NK-92 (cell line): ENCODE data around the gene SPDYE4.

Source experiments
- DNase-seq: peaks from one replicate; lab custom pipeline; 2025; ENCODE audit not compliant: unreplicated experiment; lab: John Stamatoyannopoulos, UW

The SPDYE4 gene

DNA sequence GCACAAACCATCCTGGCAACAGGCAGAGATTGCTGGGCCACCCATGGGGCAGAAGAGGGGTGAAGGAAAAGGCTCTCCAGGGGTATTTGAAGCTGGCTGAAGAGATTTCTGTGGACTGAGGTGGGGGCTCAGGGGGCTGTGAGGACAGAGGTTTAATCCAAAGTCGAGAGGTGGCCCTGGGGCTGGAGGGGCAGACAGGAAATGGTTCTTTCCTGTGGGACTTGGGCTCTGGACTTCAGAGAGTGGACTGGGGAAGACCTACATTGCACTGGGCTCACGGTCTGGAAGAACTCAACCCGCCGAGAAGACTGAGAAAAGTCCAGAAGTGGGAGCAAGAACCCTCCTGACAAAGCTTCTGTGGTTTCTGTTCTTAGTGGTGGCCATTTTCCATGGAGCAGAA, 16.6 kb downstream of the SPDYE4 start:
- no peak for DNase-seq

DNA sequence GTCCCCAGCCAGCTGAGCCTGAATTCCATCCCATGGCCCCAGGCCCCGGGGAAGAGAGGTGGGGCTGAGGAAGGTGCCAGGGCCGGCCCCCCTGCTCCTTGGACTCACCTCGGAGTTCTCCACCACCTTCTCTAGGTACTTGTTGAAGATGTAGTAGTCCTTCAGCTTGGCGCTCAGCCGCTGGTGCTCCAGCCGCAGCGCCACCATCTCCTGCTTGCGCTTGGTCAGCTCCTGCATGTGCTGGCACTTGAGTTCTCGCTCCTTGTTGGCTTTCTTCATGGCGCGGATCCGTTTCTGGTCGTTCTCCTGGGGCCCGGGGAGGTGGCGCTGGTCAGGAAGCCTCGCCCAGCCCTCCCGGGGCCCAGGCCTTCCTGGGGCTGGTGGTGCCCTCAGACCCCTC, 17.0 kb downstream of the SPDYE4 start:
- DNase-seq: no peak

DNA sequence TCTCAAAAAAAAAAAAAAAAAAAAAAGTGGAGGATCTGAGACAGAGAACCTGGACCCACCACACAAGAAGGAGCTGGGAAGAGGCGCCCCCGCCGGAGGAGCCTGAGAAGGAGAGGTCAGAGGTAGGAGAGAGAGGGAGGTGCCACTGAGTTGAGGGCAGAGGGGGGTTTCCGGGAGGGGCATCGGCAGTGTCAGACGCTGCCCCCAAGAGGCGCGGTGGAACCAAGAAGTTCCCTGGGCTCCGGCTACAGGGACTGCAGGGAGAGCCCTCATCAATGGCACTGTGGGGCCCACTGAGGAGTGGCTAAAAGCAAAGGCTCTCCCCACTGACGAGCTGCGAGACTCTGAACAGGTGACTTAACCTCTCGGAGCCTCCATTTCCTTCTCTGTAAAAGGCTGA, 17.9 kb downstream of the SPDYE4 start:
- no peak for DNase-seq

DNA sequence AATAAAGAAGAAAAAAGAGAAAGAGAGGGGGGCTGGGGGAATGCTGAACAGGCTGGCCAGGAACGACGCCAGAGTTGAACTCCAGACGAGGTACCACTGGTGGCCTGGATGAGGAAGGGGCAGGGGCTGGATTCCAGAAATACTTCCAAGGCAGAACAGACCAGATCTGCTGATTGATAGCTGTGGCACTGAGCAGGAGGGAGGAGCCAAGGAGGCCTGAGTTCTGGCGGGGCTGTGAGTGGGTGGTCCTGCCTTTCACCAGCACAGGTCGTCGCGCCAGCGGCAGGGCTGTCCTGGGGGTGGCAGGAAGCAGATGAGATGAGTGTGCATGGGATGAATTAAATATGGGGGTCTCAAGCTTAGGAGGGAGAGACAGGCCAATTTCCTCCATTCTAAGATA, 19.2 kb downstream of the SPDYE4 start:
- DNase-seq: no peak

DNA sequence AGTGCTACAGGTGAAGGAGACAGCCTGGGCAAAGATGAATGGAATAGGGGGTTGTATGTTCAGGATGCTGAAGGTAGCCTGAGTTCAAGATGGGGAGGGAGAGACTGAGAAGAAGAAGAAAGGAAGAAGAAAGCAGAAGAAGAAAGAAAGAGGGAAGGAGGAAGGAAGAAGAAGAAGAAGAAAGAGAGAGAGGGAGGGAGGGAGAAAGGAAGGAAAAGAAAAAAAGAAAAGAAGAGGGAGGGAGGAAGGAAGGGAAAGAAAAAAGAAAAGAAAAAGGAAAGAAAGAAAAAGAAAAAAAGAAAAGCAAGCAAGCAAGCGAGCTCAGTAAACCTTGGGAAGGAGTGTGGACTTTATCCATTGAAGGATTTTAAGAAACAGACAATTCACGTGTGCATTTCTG, 21.6 kb downstream of the SPDYE4 start:
- no peak for DNase-seq

DNA sequence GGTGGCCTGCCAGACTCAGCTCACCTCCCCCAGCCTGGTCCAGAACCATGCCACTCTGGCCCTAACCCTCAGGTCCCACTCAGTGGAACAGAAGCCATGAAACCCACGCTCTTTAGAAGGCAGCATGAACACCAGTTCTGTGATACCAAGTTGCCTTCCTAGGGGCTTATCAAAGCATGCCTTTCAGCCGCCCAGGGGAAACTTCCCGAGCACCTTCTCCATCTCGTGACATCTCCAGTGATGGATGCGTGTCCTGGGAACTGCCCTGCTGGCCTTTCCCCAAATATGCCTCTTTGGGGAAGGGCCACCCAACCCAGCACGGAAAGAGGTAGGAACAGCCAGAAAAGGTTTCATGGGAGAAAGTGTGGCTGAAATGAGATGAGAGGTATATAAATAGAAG, 22.0 kb downstream of the SPDYE4 start:
- no peak for DNase-seq

DNA sequence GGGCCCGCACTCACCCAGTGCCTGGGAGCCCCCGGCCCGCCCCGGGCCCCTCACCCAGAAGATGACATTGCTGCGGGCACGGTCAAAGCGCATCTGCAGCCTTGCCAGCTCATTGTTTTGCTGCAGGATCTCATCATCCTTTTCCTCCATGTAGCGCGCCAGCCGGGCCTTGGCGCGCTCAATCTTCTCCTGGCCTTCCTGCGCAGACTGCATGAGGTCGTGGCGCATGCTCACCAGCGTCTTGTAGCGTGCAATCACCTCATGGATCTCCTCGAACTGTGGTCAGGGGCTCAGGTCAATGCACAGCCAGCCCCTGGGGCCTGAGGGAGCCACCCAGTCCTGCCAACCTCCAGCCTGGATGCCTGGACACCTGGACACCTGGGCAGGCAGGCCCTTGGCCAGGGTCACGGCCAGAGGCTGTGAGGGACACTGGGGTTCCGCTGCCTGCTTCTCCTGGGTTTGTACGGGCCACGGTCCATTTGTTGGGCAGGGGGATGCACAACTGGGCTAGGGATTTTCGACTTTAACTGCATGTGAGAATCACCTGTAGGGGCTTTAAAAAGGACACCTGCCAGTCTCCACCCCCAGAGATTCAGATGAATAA, 22.9 kb downstream of the SPDYE4 start:
- DNase-seq: no peak

DNA sequence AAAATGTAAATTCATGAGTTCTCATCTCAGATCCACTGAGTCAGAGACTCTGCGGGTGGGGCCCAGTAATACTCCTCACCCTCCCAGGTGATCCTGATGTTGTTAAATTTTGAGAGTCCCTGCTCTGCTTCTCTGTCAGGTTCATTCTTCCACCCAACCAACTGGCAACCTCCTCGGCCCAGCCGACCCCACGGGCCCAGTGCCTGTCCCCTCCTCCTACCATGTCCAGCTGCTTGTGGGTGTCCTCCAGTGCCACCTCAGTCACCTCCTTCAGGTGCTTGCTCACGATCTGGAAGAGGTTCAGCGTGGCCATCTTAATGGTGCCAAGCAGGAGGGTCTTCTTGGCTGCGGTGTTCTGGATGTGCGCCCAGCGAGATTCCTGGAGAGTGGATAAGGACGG, 23.5 kb downstream of the SPDYE4 start:
- DNase-seq: no peak

DNA sequence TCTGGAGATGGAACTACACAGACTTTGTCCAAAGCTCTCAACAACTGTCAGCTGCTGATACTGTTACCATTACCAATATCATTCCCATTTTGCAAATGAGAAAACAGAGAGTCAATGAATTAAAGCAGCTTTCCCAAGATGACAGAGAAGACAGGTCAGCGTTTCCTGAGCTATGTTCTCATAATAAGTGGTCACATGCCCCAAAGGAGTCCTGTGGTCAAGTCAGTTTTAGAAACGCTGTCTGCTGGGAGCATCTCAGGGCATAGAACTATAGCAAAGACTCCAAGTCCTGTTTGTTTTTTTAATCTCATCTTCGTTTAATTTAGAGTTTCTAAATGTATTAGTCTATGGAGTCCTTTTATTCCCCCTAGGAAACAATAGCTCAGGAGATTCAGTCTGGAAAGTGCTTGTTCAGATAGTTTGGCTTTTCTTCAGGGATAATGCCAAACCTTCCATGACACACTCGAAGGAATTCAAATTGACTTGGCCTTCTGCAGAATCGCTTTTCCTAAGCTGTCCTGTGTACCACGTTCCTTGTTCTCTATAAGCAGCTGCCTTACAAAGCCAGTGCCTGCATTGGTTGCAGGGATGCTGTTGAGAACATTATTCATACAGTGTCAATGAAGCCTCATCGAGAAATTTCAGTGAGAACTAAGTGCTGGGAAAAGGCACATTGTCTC, 25.8 kb downstream of the SPDYE4 start:
- DNase-seq: no peak

DNA sequence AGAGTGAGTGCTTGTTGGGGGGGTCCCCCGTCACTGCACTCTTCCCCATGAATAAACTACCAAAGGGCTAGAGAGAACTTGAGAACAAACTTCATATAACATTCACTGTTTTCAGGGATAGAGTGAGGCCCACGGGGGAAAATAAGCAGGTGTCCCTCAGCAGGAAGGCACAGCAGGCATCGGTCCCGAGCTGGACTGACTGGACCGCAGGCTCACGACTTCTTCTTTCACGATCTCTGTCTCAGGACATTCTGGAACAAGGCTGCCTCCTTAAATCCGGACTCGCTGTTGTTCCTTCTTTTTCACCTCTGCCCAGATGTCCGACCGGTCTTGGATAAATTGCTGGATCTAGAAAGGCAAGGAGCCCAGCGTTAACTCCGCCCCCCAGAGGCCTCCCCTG, 28.5 kb downstream of the SPDYE4 start:
- no peak for DNase-seq

DNA sequence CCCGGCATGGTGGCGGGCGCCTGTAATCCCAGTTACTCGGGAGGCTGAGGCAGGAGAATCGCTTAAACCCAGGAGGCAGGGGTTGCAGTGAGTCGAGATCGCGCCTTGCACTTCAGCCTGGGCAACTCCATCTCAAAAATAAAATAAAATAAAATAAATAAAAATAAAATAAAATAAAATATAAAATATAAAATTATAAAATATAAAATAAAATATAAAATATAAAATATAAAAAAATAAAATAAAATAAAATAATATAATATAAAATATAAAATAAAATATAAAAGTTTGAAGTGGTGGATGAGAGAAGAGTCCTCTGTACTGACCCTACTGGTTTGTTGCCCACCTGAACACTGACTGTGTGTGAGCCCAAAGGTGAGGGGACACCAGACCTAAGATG, 28.9 kb downstream of the SPDYE4 start:
- no peak for DNase-seq

DNA sequence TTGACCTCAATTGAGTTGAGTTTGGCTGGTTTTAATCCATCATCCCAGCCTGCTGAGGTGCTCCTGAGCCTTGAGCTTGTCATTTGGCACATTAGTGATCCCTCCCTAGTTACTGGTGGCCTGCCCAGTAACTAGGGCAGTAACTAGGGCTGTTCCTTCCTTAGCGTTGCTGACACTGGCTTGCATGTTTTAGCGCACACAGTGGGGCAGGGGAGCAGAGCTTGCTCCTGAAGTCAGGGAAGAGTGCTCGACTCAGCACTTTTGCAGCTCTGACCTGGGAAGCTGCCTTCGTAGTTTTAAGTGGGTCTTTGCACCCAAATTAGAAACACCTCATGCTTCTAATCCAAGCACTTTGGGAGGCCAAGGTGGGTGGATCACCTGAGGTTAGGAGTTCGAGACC, 29.4 kb downstream of the SPDYE4 start:
- DNase-seq: no peak

DNA sequence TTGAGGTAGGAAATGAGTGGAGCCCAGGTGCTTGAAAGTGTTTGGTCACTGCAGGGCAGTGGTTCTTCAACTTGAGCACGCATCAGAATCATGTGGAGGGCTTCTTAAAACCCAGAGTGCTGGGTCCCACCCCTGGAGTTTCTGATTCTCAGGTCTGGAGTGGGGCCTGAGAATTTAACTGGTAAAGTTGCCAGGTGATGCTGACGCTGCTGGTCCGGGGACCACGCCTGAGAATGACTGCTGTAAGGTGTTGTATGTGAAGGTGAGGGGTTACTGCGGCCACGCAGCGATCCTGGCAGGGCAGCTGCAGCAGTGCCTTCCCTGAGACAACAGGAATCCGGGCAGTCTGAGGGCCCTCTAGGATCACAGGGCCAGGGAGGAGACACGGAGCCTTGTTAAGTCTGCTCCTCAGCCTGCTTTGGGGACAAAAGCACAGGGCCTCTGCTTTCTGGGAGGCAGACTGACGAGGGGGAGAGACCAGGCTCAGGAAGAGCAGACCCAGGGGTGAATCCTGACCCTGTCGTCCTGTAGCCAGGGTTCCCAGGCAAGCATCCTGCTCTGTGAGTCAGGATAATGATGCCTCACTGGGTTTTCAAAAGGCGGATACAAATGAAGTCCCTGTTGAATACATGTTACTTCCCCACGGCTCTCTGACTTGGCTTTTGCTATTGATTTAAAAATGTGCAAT, 30.0 kb downstream of the SPDYE4 start:
- DNase-seq: no peak

DNA sequence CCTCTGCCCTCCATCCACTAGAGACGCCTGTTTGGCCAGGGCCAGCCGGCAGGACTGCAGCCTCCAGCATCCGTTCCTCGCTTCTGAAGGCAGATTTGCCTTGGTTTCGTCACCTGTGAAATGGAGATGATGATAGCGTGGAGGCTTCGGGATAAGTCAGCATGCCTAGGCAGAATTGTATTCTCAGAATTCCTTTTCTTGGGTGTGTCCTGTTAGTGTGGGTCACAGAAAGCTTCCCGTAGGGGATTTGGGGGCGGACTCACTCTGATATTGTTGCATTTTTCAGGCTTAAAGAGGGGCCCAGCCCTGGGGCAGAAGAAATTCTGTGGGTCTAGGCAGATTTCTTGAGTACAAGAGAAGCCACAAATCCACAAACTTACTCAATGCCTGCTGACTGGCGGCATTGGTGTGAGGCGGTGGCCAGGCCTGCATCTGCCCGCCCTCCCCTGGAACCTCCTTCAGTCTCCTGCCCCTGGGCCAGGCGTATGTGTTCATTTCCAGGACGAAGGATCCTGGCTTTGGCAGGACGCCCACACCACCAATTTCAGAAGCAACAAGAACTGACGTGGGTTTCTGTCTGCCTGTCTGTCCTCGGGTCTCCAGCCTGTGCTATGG, 31.3 kb downstream of the SPDYE4 start:
- DNase-seq: no peak

DNA sequence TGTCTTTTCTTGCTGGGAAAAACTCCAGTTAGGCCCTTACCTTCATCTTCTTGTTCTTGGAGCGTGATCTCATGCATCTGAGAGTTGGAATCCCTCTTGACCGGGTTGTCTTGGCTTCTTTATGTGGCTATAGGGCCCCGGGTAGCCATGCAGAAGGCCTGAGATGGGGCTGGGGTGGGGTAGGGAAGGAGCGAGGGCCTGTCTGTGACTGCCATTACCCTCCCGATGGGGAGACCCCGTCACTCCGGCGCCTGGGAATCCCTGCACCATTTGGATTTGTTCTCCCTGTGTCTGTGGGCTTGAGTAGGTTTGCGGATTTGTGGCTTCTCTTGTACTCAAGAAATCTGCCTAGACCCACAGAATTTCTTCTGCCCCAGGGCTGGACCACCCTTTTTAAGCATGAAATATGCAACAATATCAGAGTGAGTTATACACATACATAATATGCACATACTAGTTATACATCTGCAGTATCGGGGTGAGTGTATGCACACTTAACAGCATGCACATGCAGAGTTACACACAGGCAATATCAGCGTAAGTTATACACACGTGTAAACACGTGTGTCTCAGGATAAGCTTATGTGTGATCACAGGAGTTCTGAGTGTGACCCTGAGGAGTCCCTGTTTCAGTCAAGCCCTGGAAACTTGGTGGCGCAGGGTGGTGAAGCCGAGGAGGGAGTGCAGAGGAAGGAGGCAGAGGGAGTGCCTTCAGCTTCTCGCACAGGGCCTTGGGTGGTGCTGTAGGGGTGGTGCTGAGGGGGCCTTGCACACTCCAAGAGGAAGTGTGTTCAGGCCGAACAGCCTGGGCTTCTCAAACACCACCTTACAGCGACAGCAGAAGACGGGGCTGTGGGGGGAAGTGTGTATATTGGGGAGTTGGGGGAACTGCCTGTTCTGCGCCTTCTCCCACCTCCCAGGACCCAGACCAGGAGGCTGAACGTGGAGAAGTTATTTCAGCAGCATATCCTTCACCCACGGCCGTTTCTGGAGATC, 32.2 kb downstream of the SPDYE4 start:
- no peak for DNase-seq

DNA sequence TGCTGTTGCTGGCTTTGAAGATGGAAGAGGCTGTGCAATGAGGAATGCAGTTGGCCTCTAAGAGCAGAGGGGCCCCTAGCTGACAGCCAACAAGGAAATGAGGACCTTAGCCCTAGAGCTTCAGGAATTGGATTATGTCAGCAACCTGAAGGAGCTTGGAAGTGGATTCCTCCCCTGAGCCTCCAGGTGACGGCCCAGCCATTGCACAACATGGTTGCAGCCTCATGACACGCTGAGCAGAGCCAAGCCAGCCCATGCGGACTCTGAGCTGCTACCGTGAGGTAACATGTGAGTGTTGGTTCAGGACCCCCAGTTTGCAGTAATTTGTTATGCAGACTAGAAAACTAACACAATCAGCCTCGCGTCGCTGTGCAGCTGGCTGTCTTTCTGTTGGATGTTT, 33.9 kb downstream of the SPDYE4 start:
- DNase-seq: no peak

DNA sequence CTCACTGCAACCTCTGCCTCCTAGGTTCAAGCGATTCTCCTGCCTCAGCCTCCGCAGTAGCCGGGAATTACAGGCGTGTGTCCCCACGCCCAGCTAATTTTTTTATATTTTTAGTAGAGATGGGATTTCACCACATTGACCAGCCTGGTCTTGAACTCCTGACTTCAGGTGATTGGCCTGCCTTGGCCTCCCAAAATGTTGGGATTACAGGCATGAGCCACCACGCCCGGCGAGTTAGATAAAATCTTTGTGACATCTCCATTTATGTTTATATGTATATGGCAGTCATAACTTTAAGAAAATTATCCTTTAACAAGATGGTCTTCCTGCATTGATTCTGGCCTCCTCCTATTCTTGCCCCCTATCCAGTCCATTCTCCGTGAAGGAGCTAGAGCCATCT, 37.8 kb downstream of the SPDYE4 start:
- no peak for DNase-seq

DNA sequence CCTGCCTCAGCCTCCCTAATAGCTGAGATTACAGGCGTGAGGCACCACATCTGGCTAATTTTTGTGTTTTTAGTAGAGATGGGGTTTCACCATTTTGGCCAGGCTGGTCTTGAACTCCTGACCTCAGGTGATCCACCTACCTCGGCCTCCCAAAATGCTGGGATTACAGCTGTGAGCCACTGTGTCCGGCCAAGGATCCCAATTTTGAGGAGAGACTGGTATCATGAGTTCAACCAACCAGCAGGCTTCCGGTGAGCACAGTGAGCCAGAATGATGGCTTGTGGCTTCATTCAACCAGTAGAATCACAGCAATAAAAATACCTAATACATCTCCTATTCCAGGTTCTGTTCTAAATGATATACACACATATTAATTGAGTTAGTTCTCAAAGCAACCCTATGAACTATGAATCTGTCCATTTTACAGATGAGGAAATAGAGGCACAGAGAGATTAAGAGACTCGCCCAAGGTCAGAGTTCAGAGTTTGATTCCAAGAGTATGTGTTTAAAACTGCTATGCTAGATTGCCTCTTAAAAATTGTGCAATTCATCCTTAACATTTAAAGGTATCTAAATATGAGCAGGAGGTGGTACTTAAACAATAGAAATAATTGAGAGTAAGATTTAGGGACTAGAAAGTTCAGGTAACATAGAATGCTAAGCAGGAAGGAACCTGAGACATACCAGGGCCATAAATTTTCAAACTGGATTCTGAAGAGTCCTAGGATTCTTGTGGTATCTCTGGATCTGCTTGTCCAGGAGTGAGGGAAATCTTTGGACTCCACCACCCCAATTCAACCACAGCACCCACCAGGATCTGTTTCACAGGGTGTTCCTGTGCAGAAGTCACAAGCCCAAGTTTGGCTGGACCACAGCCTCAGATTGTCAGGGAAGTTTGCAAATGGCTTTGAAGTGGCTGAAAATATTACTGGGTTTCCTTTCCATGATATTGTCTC, 38.8 kb downstream of the SPDYE4 start:
- DNase-seq: no peak

DNA sequence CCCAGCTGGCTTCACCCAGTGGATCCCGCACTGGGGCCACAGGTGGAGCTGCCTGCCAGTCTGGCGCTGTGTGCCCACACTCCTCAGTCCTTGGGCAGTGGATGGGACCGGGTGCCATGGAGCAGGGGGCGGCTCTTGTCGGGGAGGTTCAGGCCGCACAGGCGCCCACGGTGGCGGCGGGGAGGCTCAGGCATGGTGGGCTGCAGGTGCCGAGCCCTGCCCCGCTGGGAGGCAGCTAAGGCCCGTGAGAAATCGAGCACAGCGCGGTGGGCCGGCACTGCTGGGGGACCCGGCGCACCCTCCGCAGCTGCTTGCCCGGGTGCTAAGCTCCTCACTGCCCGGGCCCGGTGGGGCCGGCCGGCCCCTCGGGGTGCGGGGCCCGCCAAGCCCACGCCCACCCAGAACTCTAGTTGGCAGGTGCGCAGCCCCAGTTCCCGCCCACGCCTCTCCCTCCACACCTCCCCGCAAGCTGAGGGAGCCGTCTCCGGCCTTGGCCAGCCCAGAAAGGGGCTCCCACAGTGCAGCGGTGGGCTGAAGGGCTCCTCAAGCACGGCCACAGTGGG, 40.3 kb downstream of the SPDYE4 start:
- no peak for DNase-seq

DNA sequence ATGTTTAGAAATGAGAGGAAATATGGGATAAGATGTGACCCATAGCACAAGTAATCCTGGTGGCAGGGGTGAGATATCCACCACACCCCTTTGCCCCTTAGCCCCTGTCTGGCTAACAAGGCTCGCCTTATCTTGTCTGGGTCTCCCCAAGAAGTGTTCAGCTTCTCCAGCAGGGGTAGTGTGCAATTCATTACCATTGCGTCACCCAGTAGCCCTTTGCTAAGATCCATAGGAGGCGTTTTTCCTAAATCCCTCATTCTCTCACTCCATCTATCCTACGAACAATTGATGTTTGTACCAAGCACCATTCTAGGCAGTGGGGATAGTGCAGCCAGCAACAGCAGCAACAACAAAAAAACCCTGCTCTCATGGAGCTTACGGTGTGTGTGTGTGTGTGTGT, 44.5 kb downstream of the SPDYE4 start:
- DNase-seq: no peak
